NCI-H446 (cell line): ENCODE measurements around the gene WTAP.
"Not testable (repeated sequence)": the region's sequence is repeated elsewhere in the genome, so short reads cannot be mapped to it uniquely, and the experiment has no call there.

Source experiments
- DNase-seq, 2 experiments: peaks; one replicate each; lab custom pipeline; 2025; lab: John Stamatoyannopoulos, UW

WTAP gene

DNA sequence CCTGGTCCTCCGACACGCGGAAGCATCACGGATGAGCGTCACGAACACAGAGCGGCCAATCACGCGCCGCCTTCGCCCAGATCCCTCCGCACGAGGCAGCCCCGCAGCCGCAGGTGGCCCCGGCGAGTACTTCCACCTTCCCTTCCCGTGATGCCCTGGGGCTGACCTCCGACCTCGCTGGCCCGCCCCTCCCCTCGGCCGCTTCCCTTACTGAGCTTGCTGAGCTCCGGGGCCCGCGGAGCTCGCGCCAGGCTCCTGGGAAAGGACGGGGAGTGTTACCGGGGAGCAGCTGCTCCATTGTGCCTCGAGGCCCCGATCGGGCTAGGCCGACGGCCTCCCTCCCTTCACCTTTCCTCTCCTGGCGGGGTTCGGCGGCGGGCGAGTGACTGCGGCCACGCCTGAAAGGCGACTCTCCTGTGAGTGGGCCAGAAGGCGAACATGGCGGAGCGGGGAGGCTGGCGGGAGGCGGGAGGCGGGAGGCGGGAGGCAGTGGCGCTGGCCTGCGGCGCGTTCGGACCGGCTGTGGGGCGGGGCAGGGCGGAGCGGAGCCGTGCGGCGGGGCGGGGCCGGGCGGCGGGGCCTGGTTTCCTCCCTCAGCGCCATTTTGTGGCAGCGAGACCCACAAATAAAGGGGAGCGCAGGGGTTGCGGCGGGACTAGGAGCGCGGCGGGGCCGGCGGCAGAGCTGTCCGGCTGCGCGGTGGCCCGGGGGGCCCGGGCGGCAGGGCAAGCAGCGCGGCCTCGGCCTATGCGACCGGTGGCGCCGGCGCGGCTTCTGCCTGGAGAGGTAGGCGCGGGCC is at the start of gene WTAP:
WTAP (plus strand) TSS at position 589 of the 799 bp plus-strand sequence. CDS start 8,760 bp downstream, outside the sequence.
- DNase-seq: peak; percentile 82 to 92

DNA sequence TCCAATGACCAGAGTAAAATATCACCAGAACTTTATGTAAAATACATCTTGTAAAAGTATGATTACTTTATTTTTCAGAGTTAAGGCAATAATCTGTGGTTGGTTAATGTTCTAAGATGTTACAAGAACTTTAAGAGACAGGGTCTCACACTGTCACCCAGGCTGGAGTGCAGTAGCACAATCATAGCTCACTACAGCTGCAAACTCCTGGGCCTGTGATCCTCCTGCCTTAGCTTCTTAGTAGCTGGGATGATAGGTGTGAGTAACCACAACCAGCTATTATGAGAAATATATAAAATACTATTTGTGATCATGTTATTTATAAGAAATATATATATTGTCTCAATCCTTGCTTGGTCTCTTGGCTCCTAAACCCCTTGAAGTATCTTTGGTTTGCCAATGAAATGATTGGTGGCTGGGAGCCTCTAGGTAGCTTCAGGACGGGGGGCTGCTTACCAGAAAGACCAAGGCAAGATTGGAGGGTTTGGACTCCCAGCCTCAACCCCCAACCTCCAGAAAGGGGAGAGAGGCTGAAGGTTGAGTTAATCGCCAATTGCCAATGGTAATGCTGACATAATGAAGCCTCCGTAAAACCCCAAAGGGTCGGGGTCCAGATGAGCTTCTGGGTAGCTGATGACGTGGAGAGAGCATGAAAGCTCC is 49.7 kb upstream of the WTAP start:
- DNase-seq: no peak

DNA sequence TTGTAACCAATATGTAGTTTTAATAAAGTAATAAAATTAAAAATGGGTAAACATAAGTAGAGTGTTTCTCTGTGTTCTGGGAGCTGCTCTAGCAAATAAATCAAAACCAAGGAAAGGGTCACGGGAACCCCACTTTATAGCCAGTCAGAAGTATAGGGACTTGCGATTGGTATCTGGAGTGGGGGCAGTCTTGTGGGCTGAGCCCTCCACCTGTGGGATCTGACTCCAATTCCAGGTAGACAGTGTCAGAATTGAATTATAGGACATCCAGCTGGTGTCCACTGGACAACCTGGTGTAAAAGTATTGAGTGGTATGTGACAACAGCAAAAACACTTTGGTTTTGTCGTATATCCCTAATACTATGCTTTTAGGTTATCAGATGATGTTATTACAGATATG is 48.7 kb upstream of the WTAP start:
- no peak for DNase-seq

DNA sequence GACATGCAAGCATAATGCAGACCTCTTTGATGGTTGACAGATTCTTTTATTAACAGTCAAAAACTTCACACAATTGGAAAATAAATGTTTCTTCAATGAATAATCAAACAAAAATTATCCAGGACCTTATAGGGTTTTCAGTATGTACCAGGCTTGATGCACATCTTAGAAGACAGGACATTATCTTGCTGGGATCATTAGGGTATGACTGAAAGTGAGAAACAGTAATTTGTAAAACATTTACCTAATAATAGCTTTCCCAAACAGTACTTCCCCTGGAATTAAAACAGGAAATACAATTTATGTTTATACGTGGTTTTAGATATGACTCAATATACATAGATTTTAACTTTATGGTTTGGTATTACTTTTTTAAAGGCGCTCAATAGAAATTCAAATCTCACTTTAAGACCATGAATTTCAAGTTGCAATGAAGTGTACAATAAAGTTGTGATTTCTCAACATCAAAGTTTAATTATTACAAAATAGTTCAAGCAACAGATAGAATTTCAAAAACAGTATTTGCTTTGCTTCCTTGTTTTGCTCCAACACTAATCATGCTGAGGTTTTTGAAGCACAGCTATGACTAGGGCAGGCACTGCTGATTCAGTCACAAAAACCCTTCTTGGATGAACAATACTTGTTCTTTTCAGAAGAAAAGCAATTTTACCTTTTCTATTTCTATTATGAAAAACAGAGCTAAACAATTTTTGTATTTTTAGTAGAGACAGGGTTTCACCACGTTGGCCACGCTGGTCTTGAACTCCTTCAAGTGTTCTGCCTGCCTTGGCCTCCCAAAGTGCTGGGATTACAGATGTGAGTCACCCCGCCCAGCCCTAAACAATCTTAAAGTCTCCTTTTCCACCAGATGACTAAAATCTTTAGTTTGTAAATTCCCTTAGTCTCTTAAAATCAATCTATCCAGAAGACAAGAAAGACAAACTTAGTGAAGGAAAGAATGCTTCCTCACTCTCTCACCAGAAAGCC is 47.9 kb upstream of the WTAP start:
- DNase-seq: no peak

DNA sequence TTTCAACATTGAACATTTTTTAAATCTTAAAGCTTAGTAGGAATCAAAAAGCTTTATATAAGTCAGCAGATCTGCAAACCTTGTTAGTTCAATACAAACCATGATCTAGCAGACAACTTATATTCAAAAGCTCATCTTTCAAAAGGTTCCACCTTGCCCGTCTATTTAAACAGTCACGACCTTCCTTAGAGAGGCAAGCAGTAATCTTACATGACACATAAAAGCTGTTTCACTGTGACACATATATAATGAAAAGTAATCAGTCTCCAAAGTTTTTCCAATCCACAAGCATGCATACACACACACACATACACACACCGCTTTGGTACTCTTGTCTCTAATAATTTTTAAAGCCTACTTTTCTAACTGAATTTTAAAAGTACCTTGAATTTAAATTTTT is 47.2 kb upstream of the WTAP start:
- DNase-seq: no peak

DNA sequence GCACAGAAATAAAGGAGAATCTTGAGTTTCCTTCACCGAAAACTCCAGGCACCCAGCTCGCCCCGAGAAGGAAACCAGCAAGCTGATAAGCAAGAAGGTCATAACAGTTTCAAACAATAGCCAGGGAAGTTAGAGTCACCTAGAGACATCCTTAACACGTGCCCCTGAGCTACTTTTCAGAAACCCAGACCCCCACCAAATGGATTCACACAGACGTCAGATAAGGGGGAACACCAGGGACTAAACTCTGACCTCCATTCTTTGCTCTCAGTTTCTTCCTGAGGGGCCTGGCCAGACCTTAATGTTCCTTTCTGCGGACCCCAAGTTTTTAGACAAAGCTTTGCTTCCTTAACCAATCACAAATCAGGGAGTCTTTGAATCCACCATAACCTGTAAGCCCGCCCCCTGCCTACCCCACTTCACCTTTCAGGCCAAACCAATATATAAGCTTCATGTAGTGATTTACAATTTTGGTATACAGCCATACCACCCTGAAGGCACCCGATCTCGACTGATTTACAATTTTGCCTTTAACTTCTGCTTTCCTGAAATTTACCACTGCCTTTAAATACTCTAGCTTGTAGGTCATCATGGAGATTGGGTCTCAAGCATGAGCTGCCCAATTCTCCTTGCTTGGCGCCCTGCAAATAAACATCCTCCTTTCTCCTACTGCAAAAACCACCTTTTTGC is 46.0 kb upstream of the WTAP start:
- no peak for DNase-seq

DNA sequence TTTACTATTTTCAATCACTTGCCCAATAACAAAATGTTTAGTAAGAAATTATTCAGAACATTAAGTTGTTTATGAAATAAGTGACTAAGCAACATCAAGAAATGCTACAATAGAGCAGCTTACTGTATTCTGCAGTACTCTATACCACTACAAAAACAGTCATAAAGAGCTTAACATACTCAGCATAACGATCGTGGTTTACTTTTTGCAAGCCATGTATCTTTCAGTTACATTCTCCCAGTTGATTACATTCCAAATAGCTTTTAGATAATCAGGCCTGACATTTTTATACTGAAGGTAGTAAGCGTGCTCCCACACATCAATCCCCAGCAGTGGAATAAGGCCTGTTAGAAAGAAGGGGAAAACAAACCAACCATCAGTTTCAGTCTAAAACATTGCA is 45.0 kb upstream of the WTAP start:
- DNase-seq: no peak

DNA sequence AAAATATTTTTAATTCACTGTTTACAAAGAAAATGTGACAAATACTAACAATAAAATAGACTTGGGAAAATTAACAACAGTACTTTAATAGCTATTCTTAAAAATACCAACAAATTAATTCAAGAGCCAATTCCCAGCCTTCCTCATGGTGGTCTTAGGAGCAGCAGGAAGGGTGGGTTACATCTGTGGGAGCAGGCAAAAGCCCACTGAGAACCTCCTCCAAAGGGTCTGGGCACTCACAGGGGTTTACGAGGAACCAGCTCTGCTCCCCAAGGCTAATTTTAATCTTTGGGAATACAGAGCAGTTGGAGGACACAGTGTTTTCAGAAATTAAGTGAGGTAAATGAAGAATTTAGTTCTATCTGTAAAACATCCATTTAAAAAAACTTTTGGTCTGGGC is 44.5 kb upstream of the WTAP start:
- no peak for DNase-seq

DNA sequence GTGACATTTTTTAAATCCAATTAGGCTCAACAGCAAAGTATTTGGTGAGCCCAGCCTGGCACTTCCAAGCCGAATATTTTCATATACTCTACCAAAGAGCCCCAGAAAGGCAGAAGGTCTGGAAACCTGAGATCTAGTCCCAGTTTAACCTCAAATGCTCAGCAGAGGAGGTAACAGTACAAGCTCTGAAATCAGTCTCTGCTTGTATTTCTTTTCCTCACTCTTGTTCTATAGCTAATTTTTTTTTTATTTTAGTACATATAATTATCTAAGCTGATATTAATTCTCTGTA is 43.3 kb upstream of the WTAP start:
- DNase-seq: no peak

DNA sequence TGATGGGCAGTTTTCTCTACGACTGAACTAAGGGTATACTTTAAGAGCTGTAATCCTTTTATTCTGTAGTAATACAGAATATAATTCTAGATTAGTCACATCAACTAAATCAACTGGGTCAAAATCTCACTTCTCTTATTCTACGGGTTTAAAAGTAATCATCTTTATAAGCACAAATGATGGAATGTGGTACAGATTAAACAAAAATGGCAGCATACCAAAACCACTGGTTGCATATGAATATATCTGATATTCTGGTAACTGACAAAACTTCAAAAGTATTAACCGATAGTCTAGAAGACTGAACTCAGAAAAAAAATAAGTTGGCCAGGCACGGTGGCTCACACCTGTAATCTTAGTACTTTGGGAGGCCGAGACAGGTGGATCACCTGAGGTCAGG is 41.3 kb upstream of the WTAP start:
- DNase-seq: no peak

DNA sequence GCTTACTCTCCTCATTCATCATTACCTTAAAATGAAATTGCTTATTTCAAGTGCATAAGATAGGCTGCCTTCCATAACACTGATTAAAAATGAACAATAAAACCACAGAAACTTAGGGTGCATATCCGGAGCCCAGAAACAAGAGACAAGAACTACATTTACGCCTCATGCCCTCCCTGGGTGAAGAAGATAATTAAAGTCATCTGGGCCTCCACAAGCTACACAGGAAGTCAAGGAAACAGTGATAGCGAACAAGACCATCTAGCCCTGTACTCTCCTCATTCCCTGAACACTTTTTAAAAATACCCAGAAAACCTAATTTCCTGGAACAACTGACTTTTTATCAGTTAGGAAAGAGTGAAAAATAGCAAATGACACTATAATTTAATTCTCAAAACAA is 40.6 kb upstream of the WTAP start:
- DNase-seq: no peak

DNA sequence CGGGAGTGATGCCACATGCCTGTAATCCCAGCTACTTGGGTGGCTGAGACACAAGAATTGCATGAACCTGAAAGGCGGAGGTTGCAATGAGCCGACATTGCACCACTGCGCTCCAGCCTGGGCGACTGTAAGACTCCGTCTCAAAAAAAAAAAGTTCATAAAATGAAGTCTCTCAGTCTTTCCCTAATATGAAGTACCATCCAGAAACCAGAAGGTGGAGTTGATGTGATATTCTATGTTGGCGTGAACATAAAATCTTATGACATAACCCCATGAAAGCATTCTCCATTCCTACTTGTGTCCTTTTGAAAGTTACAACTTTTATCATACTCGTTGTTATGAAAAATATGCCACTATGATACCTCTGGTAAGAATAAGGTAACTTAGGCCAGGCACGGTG is 40.0 kb upstream of the WTAP start:
- no peak for DNase-seq

DNA sequence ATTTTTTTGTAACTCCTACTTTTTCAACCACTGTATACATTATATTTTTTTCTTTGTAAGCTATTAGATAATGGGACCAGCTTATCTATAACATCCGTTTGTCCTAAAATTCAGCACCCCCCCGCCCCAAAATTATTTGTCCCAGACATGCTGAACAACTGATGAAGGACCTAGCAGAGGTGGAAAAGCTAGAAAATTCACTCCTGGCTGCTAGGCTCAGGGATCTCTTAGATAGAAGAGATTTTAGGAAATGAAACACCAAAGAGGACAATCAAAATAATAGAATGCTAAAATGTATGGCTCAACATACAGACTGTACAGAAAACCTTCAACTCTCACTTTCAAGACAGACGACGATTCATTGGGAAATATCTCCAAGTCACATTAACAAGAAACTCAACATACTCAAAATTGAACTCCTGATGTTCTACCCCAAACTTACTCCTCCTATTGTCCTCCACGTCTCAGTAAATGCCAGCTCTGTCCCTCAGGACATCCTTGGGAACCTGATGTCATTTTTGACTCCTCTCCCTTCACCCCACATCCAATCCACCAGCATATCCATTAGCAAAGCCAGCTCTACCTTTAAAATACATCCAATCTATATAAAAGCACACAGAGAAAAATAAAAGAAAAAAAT is 38.9 kb upstream of the WTAP start:
- DNase-seq: no peak

DNA sequence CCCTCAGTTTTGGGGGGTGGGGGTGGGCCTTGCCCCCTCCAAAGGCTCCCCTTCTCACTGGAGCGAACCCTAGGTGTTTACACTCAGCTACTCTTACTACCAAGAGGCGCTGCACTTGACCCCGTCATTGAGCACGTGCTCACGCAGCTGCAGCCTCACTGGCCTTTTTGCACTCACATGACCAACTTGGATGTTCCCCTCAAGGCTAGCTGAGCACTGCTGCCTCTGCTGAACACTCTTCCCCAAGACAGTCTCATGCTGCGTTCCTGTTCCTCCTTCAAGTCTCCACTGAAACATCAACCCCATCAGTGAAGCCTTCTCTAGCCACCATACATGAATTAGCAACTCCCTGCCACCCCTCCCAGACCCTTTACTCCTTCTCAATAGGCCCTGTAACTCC is 38.3 kb upstream of the WTAP start:
- no peak for DNase-seq

DNA sequence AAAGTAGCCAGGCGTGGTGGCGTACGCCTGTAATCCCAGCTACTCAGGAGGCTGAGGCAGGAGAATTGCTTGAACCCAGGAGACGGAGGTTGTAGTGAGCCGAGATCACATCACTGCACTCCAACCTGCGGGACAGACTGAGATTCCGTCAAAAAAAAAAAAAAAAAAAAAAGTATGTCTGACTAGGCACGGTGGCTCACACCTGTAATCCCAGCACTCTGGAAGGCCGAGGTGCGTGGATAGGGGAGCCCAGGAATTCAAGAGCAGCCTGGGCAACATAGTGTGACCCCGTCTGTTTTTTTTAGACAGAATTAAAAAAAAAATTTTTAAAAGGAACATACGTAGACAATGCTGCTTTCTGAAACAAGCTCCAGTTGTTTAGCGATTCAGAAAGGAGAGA is 37.2 kb upstream of the WTAP start:
- not testable (repeated sequence) for DNase-seq

DNA sequence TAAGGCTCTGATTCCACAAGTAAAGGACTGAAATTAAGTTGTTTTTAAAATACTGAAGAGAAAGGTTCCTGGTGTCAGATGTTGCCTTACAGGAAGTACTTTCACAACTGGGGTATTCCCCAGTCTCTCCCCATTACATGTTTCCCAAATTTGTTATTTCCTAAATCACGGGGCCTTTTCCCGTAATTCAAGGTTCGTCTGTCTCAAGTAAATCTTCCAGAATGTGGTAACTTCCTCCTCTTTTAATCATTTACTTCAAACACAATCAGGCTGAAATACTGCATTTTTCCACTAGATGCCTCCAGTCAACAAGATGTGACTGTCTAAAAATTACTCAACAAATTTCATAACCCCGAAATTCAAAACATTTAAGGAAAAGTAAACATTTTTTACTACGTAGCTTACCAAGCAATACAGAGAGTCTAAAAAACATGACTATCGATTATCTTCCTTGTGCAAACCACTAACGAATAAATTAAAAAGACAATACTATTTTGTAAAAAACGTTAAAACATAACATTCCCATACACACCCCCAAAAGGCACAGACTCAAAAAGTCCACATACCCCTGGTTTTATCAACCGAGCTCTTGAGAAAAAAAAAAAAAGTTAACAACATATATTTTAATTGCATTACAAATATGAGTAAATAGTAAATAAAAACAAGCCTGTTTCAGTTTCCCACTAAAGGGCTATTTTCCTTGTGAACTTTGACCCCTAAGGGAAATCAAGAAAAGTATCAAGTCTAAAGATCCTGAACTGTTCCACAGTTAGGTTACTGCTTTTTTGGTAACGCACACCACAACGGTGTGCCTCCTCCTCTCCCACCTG is 36.0 kb upstream of the WTAP start:
- DNase-seq: peak; percentile 39 to 53

DNA sequence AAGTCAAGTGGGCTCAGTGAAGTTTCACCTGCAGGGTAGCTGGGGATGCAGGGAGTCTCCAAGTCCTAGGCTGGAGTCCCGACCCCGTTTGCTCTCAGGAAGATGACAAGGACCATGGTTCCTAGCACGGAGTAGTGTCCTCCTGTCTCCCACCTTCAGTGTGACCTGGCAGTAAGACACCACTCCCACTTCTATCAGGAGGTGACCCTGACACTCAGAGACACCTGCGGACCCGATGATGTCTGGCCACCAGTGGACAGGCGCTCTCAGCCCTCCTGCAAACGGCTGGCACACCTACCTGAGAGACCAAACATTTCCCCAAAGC is 35.4 kb upstream of the WTAP start:
- no peak for DNase-seq

DNA sequence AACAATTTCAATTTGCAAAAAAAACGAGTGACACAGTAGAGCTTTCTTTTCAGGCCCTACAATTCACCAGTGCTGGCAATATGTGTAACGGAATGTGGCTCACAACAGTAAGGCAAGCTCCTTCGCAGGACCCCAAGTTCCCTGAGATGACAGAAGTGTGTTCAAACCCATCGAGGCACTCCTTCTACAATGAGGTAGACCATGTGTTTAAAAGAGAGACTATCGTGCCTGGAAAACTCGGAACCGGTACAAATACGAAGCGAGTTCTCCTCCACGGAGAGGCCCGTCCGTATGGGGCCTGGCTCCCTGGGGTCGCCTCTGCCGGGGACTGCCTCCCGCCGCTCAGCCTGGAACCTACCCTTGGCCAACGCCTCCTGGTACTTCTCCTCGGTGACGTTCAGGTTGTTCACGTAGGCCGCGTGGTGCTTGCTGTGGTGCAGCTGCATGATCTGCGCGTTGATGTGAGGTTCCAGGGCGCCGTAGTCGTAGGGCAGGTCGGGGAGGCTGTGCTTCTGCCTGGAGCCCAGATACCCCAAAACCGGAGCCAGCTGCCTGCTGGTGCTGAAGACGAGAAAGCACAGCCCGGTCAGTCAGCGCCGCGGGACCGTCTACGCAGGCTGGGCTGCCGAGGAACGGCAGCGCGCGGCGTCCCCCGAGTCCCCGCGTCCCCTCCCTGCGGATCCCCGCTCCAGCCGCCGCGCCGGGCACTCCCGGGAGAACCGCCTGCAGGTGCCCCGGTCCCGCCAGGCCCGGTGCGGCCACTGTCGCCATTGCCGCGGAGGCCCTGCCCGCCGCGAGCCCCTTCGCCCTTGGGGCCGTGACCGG is 34.8 kb upstream of the WTAP start:
- DNase-seq: no peak

DNA sequence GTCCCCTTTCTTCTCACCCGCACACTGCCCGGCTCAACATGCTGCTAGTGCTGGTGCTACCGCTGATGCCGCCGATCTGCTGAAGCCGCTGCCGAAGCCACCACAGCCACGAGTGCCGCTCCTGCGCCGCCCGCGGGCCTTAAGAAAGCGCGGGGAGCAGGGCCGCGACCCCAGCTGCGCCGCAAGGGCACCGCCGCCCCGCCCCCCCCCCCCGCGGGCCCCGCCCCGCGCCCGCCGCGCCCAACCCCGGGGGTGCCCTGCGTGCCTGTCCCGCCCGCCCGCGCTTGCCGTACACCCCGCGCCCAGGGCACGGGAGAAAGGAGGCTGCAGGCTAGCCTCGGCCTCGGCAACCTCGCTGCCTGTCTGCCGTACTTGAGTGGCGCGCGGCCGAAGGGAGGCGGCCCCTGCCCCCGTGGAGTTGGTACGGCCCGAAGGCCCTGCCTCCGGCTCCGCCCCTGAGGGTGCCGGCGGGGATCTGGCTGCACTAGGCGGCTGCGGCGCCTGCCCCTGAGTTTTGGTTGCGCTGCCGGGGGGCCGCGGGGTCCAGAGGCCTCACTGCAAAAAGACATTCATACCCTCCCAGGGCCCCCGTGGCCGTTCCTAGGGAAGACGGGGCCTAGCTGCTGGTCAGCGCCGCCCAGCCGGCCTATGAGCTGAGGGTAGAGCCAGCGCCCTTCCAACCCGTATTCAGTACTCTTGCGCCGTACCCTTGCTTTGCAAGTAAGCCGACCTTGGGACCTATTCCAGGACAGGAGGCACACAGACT is 34.0 kb upstream of the WTAP start, which contains the start of gene SOD2:
SOD2 (minus strand) TSS at position 114 of the 766 bp plus-strand sequence; CDS start at position 40, 74 bp downstream.
- peak; percentile 53 to 73 for DNase-seq
